Measurements from ENCODE around the gene C6orf15.
A peak's percentile ranks its signal among the peaks of the same experiment; 100 is the strongest.

The C6orf15 gene

DNA sequence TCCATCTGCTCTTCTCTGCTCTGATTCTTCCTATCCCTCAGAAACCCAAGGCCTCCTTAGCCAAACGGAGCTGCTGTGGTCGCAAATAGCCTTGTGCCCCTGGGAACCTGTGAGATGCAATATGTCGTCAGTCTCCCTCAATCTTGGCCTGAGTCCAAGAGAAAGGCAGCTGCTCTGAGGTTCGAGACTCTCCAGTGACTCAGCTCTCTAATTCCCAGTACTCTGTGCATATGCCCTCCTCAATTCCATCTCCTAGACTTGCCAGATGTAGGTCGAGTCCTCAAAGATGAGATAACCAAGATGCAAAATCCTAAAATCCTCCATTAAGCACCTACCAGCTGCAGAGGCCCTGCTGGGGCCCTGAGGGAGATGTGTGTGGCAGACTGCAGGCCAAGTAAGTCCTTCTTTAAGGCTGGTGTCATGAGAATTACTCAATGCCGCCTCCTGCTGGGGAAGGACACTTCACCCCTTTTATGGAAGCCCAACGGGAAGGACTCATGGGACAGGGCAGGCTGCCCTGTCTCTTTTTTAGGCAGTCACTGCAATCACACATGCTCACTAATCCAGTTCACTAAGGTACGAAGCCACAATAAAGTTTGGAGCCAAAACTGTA is 28.5 kb downstream of the C6orf15 start:
- H3K4me3 ChIP-seq (ENCODE audit: low read depth, low read length), result no peak overlapping the region
- peak; percentile 27 for DNase-seq (ENCODE audit: low read depth)
- TF ChIP-seq, protein P1, sequence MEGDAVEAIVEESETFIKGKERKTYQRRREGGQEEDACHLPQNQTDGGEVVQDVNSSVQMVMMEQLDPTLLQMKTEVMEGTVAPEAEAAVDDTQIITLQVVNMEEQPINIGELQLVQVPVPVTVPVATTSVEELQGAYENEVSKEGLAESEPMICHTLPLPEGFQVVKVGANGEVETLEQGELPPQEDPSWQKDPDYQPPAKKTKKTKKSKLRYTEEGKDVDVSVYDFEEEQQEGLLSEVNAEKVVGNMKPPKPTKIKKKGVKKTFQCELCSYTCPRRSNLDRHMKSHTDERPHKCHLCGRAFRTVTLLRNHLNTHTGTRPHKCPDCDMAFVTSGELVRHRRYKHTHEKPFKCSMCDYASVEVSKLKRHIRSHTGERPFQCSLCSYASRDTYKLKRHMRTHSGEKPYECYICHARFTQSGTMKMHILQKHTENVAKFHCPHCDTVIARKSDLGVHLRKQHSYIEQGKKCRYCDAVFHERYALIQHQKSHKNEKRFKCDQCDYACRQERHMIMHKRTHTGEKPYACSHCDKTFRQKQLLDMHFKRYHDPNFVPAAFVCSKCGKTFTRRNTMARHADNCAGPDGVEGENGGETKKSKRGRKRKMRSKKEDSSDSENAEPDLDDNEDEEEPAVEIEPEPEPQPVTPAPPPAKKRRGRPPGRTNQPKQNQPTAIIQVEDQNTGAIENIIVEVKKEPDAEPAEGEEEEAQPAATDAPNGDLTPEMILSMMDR (IDR thresholded peaks at IDR 0.05; ENCODE audit: low read depth, low read length, missing control alignments), result peak; percentile 77

DNA sequence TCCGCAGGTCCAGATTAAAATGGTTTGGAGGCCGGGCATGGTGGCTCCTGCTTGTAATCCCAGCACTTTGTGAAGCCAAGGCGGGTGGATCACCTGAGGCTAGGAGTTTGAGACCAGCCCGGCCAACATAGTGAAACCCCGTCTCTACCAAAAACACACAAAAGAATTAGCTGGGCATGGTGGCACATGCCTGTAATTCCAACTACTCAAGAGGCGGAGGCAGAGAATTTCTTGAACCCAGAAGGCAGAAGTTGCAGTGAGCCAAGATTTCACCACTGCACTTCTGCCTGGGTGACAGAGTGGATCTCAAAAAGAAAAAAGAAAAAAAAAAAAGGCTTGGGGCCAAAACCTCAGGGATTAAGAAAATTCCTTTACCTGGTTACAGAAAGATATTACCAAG is 30.5 kb downstream of the C6orf15 start:
- TF ChIP-seq, protein P1 (IDR thresholded peaks at IDR 0.05; ENCODE audit: low read depth, low read length, missing control alignments), result no peak
- DNase-seq (ENCODE audit: low read depth), result no peak
- H3K4me3 ChIP-seq (ENCODE audit: low read depth, low read length), result no peak overlapping the region

DNA sequence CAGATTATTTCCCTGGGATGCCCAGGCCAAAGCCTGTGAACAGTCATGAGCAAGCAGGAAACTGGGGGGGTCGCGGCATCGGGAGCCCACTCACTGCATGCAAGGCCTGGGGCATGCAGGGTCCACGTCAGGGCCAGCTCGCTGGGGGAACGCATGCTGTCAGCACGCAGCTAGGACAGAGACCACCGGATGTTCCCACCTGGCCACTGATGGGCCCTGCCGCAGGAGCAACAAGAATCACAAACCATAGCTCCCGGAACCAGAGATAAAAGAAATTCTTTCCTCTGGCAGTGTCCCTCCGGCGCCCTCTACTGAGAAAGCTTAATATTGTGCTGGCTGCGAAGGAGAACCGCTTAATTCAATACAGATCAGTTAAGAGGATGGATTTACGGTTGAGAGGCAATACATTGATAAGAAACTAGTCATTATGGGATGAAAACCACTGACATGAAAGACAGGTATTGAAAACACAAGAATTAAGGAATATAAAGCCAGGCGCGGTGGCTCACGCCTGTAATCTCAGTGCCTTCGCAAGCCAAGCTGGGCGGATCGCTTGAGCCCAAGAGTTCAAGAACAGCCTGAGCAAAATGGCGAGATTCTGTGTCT is 32.6 kb downstream of the C6orf15 start:
- TF ChIP-seq, protein P1 (IDR thresholded peaks at IDR 0.05; ENCODE audit: low read depth, low read length, missing control alignments), result peak; percentile 77
- no peak for DNase-seq (ENCODE audit: low read depth)
- no peak overlapping the region for H3K4me3 ChIP-seq (ENCODE audit: low read depth, low read length)

GRCh38 chr6:31076611-31077010 is 35.8 kb downstream of the C6orf15 start:
- H3K4me3 ChIP-seq (ENCODE audit: low read depth, low read length), result no peak overlapping the region
- TF ChIP-seq, protein P1 (IDR thresholded peaks at IDR 0.05; ENCODE audit: low read depth, low read length, missing control alignments), result no peak
- no peak for DNase-seq (ENCODE audit: low read depth)

- DNase-seq (ENCODE audit: low read depth), result no peak
- H3K4me3 ChIP-seq (ENCODE audit: low read depth, low read length), result no peak overlapping the region
Observed at GRCh38 chr6:31075528-31075927, 36.8 kb downstream of the C6orf15 start.

DNA sequence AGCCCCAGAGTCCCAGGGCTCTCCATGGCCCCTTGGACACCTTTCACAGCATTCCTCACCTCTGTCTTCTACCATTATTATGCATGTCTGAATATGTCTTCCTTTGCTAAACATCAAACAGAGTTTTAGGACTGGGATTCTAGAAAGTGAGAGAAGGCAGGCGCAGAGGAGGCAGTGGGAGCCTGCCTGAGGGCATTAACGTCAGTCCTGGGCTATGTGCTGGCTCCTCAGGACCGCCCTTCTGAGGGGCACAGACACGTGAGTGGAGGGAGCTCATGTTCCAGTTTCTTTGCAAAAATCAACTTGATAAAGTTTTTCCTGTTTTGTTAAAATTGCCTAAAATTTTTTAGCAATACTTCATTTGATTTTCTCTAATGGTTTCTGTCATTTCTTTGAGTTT is 38.0 kb downstream of the C6orf15 start:
- no peak overlapping the region for H3K4me3 ChIP-seq (ENCODE audit: low read depth, low read length)
- no peak for DNase-seq (ENCODE audit: low read depth)
- TF ChIP-seq, protein P1 (IDR thresholded peaks at IDR 0.05; ENCODE audit: low read depth, low read length, missing control alignments), result no peak

More at GRCh38 chr6:31075528-31075927, 36.8 kb downstream of the C6orf15 start:
- TF ChIP-seq, protein P1 (IDR thresholded peaks at IDR 0.05; ENCODE audit: low read depth, low read length, missing control alignments), result no peak

DNA sequence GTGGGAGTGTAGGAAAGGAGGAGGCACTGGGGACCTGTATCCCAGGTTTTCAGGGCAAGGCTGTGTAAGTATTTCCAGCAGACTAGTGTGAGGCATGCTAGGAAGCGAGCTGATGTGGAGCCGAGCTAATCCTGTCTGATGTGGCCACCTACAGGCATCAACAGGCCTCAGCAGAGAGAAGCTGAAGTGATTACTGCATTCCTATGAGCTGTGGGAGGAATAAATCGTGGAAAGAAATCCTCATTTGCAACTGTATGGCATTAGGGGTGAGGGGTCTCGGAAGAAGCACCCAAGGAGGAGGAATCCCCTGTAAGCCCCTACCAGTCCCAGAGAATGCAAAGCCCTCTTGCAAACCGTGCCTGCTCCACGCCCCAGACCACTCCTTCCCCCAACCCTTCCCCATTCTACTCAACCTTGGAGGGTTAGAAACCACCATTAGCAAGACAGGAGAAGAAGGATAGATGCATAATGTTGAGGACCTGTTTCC is 41.6 kb downstream of the C6orf15 start:
- no peak for DNase-seq (ENCODE audit: low read depth)
- TF ChIP-seq, protein P1 (IDR thresholded peaks at IDR 0.05; ENCODE audit: low read depth, low read length, missing control alignments), result peak; percentile 46
- no peak overlapping the region for H3K4me3 ChIP-seq (ENCODE audit: low read depth, low read length)

All from GM12864 (cell line).